PC-9 (cell line): ENCODE results near the gene CST11.

ENCODE experiments used
- EZH2 ChIP-seq: fragments of 200-600 bp; sonication (generic); IDR thresholded peaks from 2 replicates; pipeline ENCODE4 v1.8.0; 2017; ENCODE audit warnings: antibody characterized with exemption, low read depth
- TF ChIP-seq, protein P1 (sequence below): fragments of 200-600 bp; sonication (generic); conservative IDR thresholded peaks from 2 replicates; pipeline ENCODE4 v1.6.1; 2017; ENCODE audit warnings: mixed run types, antibody characterized with exemption, mild to moderate bottlenecking, moderate library complexity

DNA sequence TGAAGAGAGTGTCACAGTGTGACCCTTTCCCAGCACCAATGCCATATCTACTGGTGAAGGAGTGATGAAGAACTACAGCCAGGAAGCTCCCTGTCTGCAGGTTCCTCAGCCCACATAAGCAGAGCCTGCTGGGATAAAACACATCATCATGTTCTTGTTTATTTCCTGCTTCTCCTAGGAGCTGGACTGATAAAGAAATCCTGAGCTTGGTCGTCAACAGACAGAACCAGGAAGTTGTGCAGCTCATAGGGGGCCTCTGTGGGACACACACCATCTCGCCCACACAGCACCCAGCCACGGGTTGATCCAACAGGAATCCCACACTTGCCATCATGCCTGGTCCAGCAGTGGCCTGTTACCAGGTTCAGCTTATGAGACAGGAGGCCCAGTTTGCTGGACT lies 16.0 kb downstream of the CST11 start:
- TF ChIP-seq, protein P1, sequence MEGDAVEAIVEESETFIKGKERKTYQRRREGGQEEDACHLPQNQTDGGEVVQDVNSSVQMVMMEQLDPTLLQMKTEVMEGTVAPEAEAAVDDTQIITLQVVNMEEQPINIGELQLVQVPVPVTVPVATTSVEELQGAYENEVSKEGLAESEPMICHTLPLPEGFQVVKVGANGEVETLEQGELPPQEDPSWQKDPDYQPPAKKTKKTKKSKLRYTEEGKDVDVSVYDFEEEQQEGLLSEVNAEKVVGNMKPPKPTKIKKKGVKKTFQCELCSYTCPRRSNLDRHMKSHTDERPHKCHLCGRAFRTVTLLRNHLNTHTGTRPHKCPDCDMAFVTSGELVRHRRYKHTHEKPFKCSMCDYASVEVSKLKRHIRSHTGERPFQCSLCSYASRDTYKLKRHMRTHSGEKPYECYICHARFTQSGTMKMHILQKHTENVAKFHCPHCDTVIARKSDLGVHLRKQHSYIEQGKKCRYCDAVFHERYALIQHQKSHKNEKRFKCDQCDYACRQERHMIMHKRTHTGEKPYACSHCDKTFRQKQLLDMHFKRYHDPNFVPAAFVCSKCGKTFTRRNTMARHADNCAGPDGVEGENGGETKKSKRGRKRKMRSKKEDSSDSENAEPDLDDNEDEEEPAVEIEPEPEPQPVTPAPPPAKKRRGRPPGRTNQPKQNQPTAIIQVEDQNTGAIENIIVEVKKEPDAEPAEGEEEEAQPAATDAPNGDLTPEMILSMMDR = no peak
- no peak for TF ChIP-seq EZH2
